Suprapubic skin (tissue), 4 donors: ENCODE measurements around the gene CARS2. TPM values are rescaled to one million over a fixed set of nuclear protein-coding genes. Genes with fewer than 3 reads are reported as not detected.

Experiments
- DNase-seq, 2 donors: peaks; one replicate each; pipeline ENCODE4 v3.0.0-alpha.2; 2019; ENCODE audit warnings: low spot score in 2 of 2
- H3K27ac ChIP-seq: fragments of 200-600 bp; sonication (generic); one replicate; pipeline ENCODE4 v1.5.1; 2019
- H3K27me3 ChIP-seq: fragments of 200-600 bp; sonication (generic); one replicate; pipeline ENCODE4 v1.5.1; 2019
- H3K36me3 ChIP-seq: fragments of 200-600 bp; sonication (generic); one replicate; pipeline ENCODE4 v1.5.1; 2019
- H3K4me1 ChIP-seq: fragments of 200-600 bp; sonication (generic); one replicate; pipeline ENCODE4 v1.5.1; 2019
- H3K4me3 ChIP-seq: fragments of 200-600 bp; sonication (generic); one replicate; pipeline ENCODE4 v1.5.1; 2019; ENCODE audit warnings: mild to moderate bottlenecking
- H3K9me3 ChIP-seq: fragments of 200-600 bp; sonication (generic); one replicate; pipeline ENCODE4 v1.5.1; 2019
- EP300 ChIP-seq: sonication (generic); formaldehyde crosslinking; IDR thresholded peaks from one replicate; pipeline ENCODE4 v1.6.1; 2017; ENCODE audit warnings: antibody characterized with exemption
- POLR2A ChIP-seq, 2 donors: fragments of 450-650 bp; IDR thresholded peaks; one replicate each; pipeline ENCODE4 v1.6.1; 2017; ENCODE audit warnings: antibody characterized with exemption in 2 of 2, mild to moderate bottlenecking in 2 of 2, moderate library complexity in 2 of 2
- POLR2AphosphoS5 ChIP-seq, 3 donors: sonication (generic); formaldehyde crosslinking; IDR thresholded peaks; one replicate each; pipeline ENCODE4 v1.6.1; 2017; ENCODE audit warnings: antibody characterized with exemption in 3 of 3
- WGBS: methylation state at CpG from one replicate; pipeline ENCODE4 v1.1.5; 2018; 5-methylcytosine and 5-hydroxymethylcytosine counted together
- total RNA-seq, 4 donors: library from RNA; depleted of rRNA; stranded (reverse); fragments of >200 nt; gene quantifications; one replicate each; pipeline ENCODE4 v1.1.0, GENCODE V29; 2016
- TF ChIP-seq, protein P1 (sequence below), 2 donors: fragments of 200-600 bp in 1 of 2; fragments of 450-650 bp in 1 of 2; sonication (generic) in 1 of 2; IDR thresholded peaks; one replicate each; pipeline ENCODE4 v1.5.1; 2016 to 2019; ENCODE audit warnings: antibody characterized with exemption in 2 of 2, mild to moderate bottlenecking in 1 of 2, moderate library complexity in 1 of 2

CARS2 gene
- total RNA-seq, 4 donors from 2014 or later, result 35.1 to 130 (median 80.9) TPM

DNA sequence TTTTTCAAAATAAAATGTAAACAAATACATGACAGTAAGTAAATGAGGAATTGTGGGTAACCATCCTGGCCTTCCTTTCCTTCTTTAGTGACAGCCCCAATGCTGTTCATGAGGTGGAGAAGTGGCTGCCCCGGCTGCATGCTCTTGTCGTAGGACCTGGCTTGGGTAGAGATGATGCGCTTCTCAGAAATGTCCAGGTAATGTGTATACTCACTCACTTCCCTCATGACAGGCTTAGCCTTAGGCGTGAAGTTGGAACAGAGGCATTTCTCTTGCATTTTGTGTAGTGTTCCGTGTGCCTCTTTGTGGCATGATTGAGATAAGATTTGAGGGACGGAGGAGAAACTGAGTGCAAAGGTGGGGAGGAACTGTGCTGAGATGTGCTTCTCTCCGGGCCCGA is 78.6 kb downstream of the CARS2 start:
- Histone ChIP-seq H3K9me3 (no peaks in the 10 kb centered on the region), H3K36me3 (peaks cover 52% of the 10 kb centered on the region), H3K27me3 (no peaks in the 10 kb centered on the region), H3K4me1 (no peaks in the 10 kb centered on the region), H3K27ac (no peak overlapping the region), H3K4me3 (no peak overlapping the region)
- DNase-seq, result no peak
- 92% methylated on average over 8 of the region's 8 CpGs for WGBS
- TF ChIP-seq POLR2A (IDR thresholded peaks at IDR 0.05), result no peak
- TF ChIP-seq, protein P1, sequence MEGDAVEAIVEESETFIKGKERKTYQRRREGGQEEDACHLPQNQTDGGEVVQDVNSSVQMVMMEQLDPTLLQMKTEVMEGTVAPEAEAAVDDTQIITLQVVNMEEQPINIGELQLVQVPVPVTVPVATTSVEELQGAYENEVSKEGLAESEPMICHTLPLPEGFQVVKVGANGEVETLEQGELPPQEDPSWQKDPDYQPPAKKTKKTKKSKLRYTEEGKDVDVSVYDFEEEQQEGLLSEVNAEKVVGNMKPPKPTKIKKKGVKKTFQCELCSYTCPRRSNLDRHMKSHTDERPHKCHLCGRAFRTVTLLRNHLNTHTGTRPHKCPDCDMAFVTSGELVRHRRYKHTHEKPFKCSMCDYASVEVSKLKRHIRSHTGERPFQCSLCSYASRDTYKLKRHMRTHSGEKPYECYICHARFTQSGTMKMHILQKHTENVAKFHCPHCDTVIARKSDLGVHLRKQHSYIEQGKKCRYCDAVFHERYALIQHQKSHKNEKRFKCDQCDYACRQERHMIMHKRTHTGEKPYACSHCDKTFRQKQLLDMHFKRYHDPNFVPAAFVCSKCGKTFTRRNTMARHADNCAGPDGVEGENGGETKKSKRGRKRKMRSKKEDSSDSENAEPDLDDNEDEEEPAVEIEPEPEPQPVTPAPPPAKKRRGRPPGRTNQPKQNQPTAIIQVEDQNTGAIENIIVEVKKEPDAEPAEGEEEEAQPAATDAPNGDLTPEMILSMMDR (IDR thresholded peaks at IDR 0.05), result no peak
- no peak for TF ChIP-seq EP300
- TF ChIP-seq POLR2AphosphoS5 (IDR thresholded peaks at IDR 0.05), result no peak

DNA sequence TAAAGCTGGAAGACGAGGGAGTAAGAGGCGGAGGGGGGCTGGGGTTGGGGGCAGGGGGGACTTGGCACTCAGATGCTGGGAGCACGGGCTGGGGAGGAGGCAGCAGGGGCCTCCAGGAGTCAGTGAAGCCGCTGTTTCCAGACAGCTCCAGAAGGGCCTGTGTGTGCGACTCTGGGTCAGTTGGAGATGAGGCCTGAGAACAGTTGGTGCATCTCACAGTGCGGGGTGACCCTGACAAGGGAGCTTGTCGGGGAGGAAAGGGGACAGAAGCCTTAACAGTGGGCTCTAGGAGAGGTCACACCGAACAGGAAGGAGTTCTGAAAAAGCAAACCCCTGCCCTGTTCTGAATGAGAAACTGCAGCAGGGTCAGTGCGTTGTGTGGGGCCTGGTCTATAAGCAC is 79.4 kb downstream of the CARS2 start:
- TF ChIP-seq EP300 (no peak), POLR2AphosphoS5 (IDR thresholded peaks at IDR 0.05) (no peak), POLR2A (IDR thresholded peaks at IDR 0.05) (no peak)
- TF ChIP-seq, protein P1 (IDR thresholded peaks at IDR 0.05), result no peak
- WGBS, result 93% methylated on average over 9 of the region's 9 CpGs
- H3K4me1 ChIP-seq, result no peaks in the 10 kb centered on the region
- H3K9me3 ChIP-seq, result no peaks in the 10 kb centered on the region
- H3K36me3 ChIP-seq, result peaks cover 47% of the 10 kb centered on the region
- H3K27me3 ChIP-seq, result no peaks in the 10 kb centered on the region
- no peak overlapping the region for H3K4me3 ChIP-seq
- no peak overlapping the region for H3K27ac ChIP-seq
- no peak for DNase-seq

DNA sequence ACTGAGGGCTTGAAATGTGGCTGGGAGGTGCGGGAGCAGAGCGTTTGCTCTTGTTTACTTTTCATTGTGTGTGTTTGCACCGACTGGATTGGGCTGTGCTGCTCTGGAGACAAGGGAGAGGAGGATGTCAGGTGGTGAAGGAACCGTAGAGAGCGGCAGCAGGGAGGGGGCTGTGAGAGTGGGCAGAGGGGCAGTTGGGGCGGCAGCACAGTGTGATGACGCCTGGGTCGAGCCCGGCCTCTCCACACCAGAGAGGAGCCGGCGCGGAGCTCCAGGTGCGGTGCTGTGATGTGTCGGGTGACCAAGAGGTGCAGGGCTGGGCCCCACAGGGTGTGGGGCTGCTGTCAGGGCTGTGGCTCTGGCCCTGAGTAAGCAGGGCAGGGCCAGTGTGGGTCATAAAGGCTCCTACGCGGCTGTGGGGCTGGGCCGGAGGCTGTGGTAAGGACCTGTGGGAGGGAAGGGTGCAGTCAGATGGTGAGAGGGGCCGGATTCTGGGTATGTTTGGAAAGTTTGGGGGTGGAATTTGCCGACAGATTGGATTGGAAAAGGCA is 80.1 kb downstream of the CARS2 start:
- Histone ChIP-seq H3K27ac (no peak overlapping the region), H3K27me3 (no peaks in the 10 kb centered on the region), H3K4me3 (no peak overlapping the region), H3K9me3 (no peaks in the 10 kb centered on the region), H3K36me3 (peaks cover 47% of the 10 kb centered on the region), H3K4me1 (no peaks in the 10 kb centered on the region)
- TF ChIP-seq POLR2A (IDR thresholded peaks at IDR 0.05), result no peak
- TF ChIP-seq POLR2AphosphoS5 (IDR thresholded peaks at IDR 0.05), result no peak
- TF ChIP-seq, protein P1 (IDR thresholded peaks at IDR 0.05), result no peak
- TF ChIP-seq EP300, result no peak
- 91% methylated on average over 18 of the region's 19 CpGs for WGBS
- DNase-seq, result no peak

DNA sequence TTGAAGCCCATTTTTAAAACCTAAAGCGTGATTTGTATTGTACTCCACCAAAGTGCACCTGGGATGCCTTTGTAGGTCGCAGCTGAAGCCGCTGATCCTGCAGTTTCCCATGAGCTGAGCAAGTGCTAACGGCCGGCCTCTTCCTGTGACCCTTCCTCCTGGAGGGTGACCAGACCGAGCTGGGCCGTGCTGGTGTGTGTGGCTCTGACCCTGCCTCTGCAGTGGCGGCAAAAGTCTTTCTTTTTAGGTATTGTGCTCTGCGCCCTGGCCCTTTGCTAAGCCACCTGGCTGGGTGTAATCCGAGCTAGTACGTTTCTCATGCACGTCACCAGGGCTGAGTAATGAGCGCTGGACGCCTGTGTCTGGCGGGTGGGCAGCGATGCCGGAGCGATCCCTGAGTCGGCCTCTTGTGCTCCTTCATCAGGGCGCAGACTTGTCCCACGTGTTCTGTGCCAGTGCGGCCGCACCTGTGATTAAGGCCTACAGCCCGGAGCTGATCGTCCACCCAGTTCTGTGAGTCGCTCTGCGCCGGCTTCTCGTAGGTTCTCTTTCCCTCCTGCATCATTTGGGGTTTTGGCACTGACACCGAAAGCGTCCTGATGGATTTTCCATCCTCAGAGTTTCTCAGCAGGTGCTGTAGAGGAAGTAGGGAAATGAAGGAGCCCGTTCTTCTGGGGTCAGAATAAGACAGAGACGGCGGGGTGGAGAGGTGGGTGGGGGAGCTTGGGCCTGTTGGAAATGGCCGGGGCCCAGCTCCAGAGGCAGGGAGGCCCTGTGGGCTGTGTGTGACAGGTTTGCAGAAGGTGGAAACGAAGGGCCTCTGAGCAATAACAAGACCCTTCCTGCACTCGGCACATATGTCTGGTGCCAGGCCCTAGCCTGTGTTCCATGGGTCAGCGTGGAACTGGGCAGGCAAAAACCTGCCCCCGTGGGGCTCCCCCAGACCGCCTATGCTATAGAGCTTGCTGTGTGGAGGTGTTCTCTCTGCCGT is 80.9 kb downstream of the CARS2 start:
- no peak overlapping the region for H3K4me3 ChIP-seq
- DNase-seq, result no peak
- H3K9me3 ChIP-seq, result no peaks in the 10 kb centered on the region
- H3K27ac ChIP-seq, result no peak overlapping the region
- no peaks in the 10 kb centered on the region for H3K27me3 ChIP-seq
- TF ChIP-seq POLR2AphosphoS5 (IDR thresholded peaks at IDR 0.05) (no peak), POLR2A (IDR thresholded peaks at IDR 0.05) (no peak), EP300 (no peak)
- TF ChIP-seq, protein P1 (IDR thresholded peaks at IDR 0.05), result no peak
- H3K4me1 ChIP-seq, result no peaks in the 10 kb centered on the region
- WGBS, result 94% methylated on average over 40 of the region's 41 CpGs
- H3K36me3 ChIP-seq, result peaks cover 47% of the 10 kb centered on the region

DNA sequence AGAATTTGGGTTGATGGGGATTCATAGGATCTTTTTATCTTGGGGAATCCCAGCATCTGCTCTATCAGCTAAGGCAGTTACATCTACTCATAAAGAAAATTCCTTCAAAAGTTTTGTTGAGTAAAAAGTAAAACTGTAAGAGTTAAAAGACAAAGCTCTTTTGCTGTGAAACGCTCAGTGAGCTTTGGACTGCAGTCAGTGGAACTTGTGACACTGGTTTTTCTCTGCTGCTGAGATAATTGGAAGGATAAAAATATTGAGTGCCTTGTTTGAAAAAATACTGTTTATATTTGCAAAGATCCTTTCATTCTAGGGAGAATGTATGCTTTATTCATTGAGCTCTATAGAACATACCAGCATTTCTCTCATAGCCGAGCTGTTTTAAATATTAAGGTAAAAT is 85.3 kb downstream of the CARS2 start:
- WGBS, result 57% methylated on average over 2 of the region's 2 CpGs
- Histone ChIP-seq H3K4me1 (peaks cover 23% of the 10 kb centered on the region), H3K27me3 (no peaks in the 10 kb centered on the region), H3K27ac (no peak overlapping the region), H3K9me3 (no peaks in the 10 kb centered on the region), H3K4me3 (no peak overlapping the region), H3K36me3 (peaks cover 22% of the 10 kb centered on the region)
- DNase-seq, result no peak
- TF ChIP-seq POLR2A (IDR thresholded peaks at IDR 0.05), result no peak
- TF ChIP-seq EP300, result no peak
- TF ChIP-seq, protein P1 (IDR thresholded peaks at IDR 0.05), result no peak
- no peak for TF ChIP-seq POLR2AphosphoS5 (IDR thresholded peaks at IDR 0.05)
